Fibroblast of lung (primary cell): Measurements from ENCODE around the gene MICAL3. TPM values are rescaled to one million over a fixed set of nuclear protein-coding genes. Genes with fewer than 3 reads are reported as not detected.
"Not testable (repeated sequence)": the region's sequence is repeated elsewhere in the genome, so short reads cannot be mapped to it uniquely, and the experiment has no call there.

Experiments
- DNase-seq, 2 donors: peaks; one replicate each; pipeline versions ENCODE4 v3.0.0 to v3.0.0-alpha.2; 2010; ENCODE audit warnings: low read depth in 2 of 2
- H2AFZ ChIP-seq: 2 replicates; pipeline ENCODE4 v1.5.1; 2012; ENCODE audit warnings: low read length, control low read depth, inconsistent platforms
- H3K27ac ChIP-seq: 2 replicates; pipeline ENCODE4 v1.5.1; 2011; ENCODE audit warnings: low read length, control low read depth; ENCODE audit not compliant: insufficient read depth
- H3K27me3 ChIP-seq: 2 replicates; pipeline ENCODE4 v1.5.1; 2011; ENCODE audit warnings: mild to moderate bottlenecking, low read length; ENCODE audit not compliant: control insufficient read depth, insufficient read depth
- H3K36me3 ChIP-seq: 2 replicates; pipeline ENCODE4 v1.5.1; 2011; ENCODE audit warnings: low read length; ENCODE audit not compliant: control insufficient read depth, insufficient read depth
- H3K4me1 ChIP-seq: 2 replicates; pipeline ENCODE4 v1.5.1; 2011; ENCODE audit warnings: low read length; ENCODE audit not compliant: control insufficient read depth, insufficient read depth; ENCODE audit errors: extremely low read depth
- H3K4me2 ChIP-seq: 2 replicates; pipeline ENCODE4 v1.5.1; 2011; ENCODE audit warnings: low read length, control low read depth; ENCODE audit not compliant: insufficient read depth; ENCODE audit errors: extremely low read depth
- H3K4me3 ChIP-seq, 4 experiments: fragments of 200-600 bp in 1 of 4; sonication (generic) in 1 of 4; replicated peaks in 1 of 4; 2 replicates each; pipeline ENCODE4 v1.5.1; 2011 to 2016; ENCODE audit warnings: low read length in 4 of 4, low read depth in 3 of 4, mild to moderate bottlenecking in 3 of 4, control low read depth in 2 of 4, inconsistent platforms in 1 of 4, mixed read lengths in 1 of 4; ENCODE audit not compliant: insufficient read depth in 1 of 4; ENCODE audit errors: control extremely low read depth in 1 of 4
- H3K79me2 ChIP-seq: 2 replicates; pipeline ENCODE4 v1.5.1; 2012; ENCODE audit warnings: mild to moderate bottlenecking, low read length, inconsistent platforms; ENCODE audit not compliant: control insufficient read depth, insufficient read depth
- H3K9ac ChIP-seq: 2 replicates; pipeline ENCODE4 v1.5.1; 2011; ENCODE audit warnings: mild to moderate bottlenecking, low read length, control low read depth; ENCODE audit not compliant: insufficient read depth
- H3K9me3 ChIP-seq: 2 replicates; pipeline ENCODE4 v1.5.1; 2012; ENCODE audit warnings: low read depth, low read length; ENCODE audit not compliant: control insufficient read depth, insufficient read depth
- H4K20me1 ChIP-seq: 2 replicates; pipeline ENCODE4 v1.5.1; 2011; ENCODE audit warnings: low read length; ENCODE audit not compliant: control insufficient read depth, insufficient read depth; ENCODE audit errors: extremely low read depth
- EZH2 ChIP-seq: IDR thresholded peaks from 2 replicates; pipeline ENCODE4 v1.5.1; 2012; ENCODE audit warnings: low read length, control low read depth, mild to moderate bottlenecking; ENCODE audit errors: missing control alignments
- polyA plus RNA-seq, 2 donors: library from polyadenylated mRNA; depleted of rRNA in 1 of 2; stranded (reverse) in 1 of 2; unstranded in 1 of 2; fragments of >200 nt; gene quantifications; 2 replicates each; pipeline ENCODE4 v1.2.1, GENCODE V29; 2011 to 2012; ENCODE audit warnings: missing spikeins in 1 of 2
- total RNA-seq: library from RNA; depleted of rRNA; stranded (reverse); fragments of >200 nt; gene quantifications from 2 replicates; pipeline ENCODE4 v1.2.1, GENCODE V29; 2014
- TF ChIP-seq, protein P1 (sequence below), 2 donors: IDR thresholded peaks in 1 of 2; conservative IDR thresholded peaks in 1 of 2; 1 replicate in 1 of 2; 2 replicates in 1 of 2; pipeline ENCODE4 v1.5.1; 2011 to 2012; ENCODE audit warnings: low read length in 2 of 2, control low read depth in 1 of 2, inconsistent platforms in 1 of 2, low read depth in 1 of 2, mild to moderate bottlenecking in 1 of 2

The MICAL3 gene
- total and polyA plus RNA-seq, 2 donors (not counting 1 experiment from before 2014, with no cell fraction given) = 10.8 to 22.6 TPM

DNA sequence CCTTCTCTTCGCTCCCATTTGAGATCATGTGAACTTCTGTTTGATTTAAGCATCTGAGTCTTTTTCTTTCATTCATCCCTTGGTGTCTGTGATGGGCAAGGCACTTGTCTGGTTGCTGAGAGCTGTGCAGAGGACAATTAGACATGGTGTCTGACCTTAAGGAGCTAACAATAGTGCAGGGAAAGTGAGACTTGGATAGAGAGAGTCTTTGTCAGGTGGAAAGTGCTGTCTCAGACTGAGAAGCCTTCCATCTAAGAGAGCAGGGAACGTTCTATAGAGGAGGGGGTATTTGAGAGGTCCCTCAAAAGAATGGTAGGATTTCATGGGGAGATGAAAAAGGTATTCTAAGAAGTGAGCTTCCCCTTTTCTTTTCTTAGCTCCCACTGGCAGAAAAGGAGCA, 14.1 kb downstream of the MICAL3 start:
- H4K20me1 ChIP-seq = no peaks in the 10 kb centered on the region
- H3K27me3 ChIP-seq = no peaks in the 10 kb centered on the region
- no peak overlapping the region for H2AFZ ChIP-seq
- H3K9ac ChIP-seq = no peak overlapping the region
- no peak overlapping the region for H3K27ac ChIP-seq
- no peaks in the 10 kb centered on the region for H3K36me3 ChIP-seq
- H3K79me2 ChIP-seq = no peaks in the 10 kb centered on the region
- TF ChIP-seq, protein P1, sequence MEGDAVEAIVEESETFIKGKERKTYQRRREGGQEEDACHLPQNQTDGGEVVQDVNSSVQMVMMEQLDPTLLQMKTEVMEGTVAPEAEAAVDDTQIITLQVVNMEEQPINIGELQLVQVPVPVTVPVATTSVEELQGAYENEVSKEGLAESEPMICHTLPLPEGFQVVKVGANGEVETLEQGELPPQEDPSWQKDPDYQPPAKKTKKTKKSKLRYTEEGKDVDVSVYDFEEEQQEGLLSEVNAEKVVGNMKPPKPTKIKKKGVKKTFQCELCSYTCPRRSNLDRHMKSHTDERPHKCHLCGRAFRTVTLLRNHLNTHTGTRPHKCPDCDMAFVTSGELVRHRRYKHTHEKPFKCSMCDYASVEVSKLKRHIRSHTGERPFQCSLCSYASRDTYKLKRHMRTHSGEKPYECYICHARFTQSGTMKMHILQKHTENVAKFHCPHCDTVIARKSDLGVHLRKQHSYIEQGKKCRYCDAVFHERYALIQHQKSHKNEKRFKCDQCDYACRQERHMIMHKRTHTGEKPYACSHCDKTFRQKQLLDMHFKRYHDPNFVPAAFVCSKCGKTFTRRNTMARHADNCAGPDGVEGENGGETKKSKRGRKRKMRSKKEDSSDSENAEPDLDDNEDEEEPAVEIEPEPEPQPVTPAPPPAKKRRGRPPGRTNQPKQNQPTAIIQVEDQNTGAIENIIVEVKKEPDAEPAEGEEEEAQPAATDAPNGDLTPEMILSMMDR (conservative IDR thresholded peaks at IDR 0.05 in 1 of 2, IDR thresholded peaks at IDR 0.05 in 1 of 2; ENCODE audit: low read depth in 1 of 2, low read length in 2 of 2) = no peak
- TF ChIP-seq EZH2 = no peak
- no peaks in the 10 kb centered on the region for H3K4me1 ChIP-seq
- no peaks in the 10 kb centered on the region for H3K9me3 ChIP-seq
- H3K4me2 ChIP-seq = no peak overlapping the region
- no peak overlapping the region for H3K4me3 ChIP-seq
- DNase-seq = no peak

DNA sequence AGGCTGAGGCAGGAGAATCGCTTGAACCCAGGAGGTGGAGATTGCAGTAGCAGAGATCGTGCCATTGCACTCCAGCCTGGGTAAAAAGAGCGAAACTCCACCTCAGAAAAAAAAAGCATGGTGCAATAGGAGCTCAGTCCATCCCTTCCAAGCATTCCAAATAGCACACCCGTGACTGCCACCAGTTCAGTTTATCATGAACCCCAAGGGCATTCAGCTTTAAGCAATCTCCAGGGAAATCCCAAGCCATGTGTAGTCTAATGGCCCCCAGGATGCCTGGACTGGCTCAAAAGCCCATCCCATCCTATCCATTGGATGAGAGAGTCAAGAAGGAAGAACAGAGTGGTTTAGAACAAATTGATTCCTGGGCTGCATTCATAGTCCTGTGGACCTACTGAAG, 16.2 kb downstream of the MICAL3 start:
- Histone ChIP-seq H3K4me2 (no peak overlapping the region), H3K79me2 (no peaks in the 10 kb centered on the region), H3K9me3 (no peaks in the 10 kb centered on the region), H3K4me1 (no peaks in the 10 kb centered on the region), H4K20me1 (no peaks in the 10 kb centered on the region), H3K27me3 (no peaks in the 10 kb centered on the region), H3K4me3 (no peak overlapping the region), H3K36me3 (no peaks in the 10 kb centered on the region), H3K27ac (no peak overlapping the region), H2AFZ (no peak overlapping the region), H3K9ac (no peak overlapping the region)
- no peak for DNase-seq
- TF ChIP-seq, protein P1 (conservative IDR thresholded peaks at IDR 0.05 in 1 of 2, IDR thresholded peaks at IDR 0.05 in 1 of 2; ENCODE audit: low read depth in 1 of 2, low read length in 2 of 2) = no peak
- TF ChIP-seq EZH2 = no peak

DNA sequence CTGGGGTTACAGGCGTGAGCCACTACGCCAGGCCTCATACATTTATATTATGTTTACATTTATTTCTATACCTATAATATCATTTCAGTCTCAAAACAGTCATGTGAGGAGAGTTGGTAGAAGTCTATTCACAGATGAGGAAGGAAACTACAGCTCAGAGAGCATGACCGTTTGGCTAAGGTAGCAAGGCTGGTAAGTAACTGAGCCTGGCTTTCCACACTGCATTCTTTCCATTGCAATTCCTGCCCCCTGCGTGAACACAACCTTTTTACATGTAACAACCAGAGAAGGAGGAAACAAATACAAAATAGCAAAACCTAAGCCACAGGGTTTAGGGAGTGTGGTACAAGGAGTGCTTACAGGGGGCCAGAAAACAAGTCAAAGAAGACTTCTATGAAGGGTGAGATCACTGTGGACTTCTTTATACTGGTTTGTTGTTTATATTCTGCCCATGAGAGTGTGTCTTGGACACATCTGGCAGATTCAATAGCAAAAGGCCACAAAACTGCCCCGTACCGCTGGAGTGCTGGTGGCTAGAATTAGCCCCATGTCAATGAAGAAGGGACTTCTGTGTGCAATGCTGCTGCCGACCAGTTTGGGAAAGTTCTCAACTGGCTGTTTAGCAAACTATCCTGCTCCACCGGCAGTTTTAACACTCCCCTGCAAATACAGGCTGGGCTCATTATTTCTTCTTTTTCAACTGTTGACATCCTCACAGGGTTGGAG, 19.0 kb downstream of the MICAL3 start:
- TF ChIP-seq, protein P1 (conservative IDR thresholded peaks at IDR 0.05 in 1 of 2, IDR thresholded peaks at IDR 0.05 in 1 of 2; ENCODE audit: low read depth in 1 of 2, low read length in 2 of 2) = no peak
- no peak for TF ChIP-seq EZH2
- Histone ChIP-seq H4K20me1 (no peaks in the 10 kb centered on the region), H3K79me2 (peaks cover 3% of the 10 kb centered on the region), H3K4me2 (no peak overlapping the region), H3K36me3 (no peaks in the 10 kb centered on the region), H3K9ac (no peak overlapping the region), H2AFZ (no peak overlapping the region), H3K4me3 (no peak overlapping the region), H3K4me1 (no peaks in the 10 kb centered on the region), H3K27ac (no peak overlapping the region), H3K27me3 (no peaks in the 10 kb centered on the region), H3K9me3 (no peaks in the 10 kb centered on the region)
- DNase-seq = no peak

DNA sequence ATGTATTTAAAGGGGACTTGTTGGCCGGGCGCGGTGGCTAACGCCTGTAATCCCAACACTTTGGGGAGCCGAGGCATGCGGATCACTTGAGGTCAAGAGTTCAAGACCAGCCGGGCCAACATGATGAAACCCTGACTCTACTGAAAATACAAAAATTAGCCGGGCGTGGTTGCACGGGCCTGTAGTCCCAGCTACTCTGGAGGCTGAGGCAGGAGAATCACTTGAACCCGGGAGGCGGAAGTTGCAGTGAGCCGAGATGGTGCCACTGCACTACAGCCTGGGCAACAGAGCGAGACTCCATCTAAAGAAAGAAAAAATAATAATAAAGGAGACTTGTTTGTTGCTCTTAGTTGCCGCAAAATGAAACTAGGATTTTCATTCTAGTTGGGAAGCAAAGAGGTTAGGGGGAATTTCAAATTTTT, 22.5 kb downstream of the MICAL3 start:
- not testable (repeated sequence) for H3K9me3 ChIP-seq, H3K4me1 ChIP-seq, H3K27me3 ChIP-seq, H3K9ac ChIP-seq, H4K20me1 ChIP-seq, DNase-seq, H3K36me3 ChIP-seq
- Histone ChIP-seq H2AFZ (peak overlapping the region; percentile 39), H3K79me2 (peaks cover 23% of the 10 kb centered on the region), H3K27ac (peak overlapping the region; percentile 90), H3K4me3 (peak overlapping the region in 2 of 4 experiments; percentile 67 to 81), H3K4me2 (peak overlapping the region; percentile 25)
